Inferior parietal cortex (tissue), 1 donor: ENCODE results near the gene TPX2.

ENCODE experiments used
- DNase-seq: peaks from one replicate; pipeline ENCODE4 v3.0.0-alpha.2; 2016; ENCODE audit errors: extremely low spot score

TPX2 gene

GRCh38 chr20:31833931-31834521, 94.9 kb downstream of the TPX2 start:
- no peak for DNase-seq

DNA sequence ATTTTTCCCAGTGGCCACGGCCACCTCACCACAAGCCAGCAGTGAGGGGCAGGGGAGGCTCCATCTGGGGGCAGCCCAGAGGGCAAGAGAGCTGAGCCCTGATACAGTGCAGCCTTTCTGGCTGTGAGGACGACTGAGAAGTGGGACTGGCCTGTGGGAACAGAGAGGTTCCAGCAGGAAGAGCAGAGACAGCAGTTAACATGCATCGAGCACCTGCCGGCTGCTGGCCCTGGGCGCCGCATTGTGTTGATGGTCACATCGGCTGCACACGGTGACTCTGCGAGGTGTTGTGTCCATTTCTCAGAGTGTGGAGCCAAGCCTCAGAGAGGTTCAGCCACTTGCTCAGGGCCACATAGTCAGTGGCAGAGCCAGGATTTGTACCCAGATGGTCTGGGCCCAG, 96.5 kb downstream of the TPX2 start:
- no peak for DNase-seq

- DNase-seq: peak; percentile 40
These were observed 97.1 kb downstream of the TPX2 start for GRCh38 chr20:31835977-31836852.

GRCh38 chr20:31836853-31837608, 97.9 kb downstream of the TPX2 start:
- no peak for DNase-seq

DNA sequence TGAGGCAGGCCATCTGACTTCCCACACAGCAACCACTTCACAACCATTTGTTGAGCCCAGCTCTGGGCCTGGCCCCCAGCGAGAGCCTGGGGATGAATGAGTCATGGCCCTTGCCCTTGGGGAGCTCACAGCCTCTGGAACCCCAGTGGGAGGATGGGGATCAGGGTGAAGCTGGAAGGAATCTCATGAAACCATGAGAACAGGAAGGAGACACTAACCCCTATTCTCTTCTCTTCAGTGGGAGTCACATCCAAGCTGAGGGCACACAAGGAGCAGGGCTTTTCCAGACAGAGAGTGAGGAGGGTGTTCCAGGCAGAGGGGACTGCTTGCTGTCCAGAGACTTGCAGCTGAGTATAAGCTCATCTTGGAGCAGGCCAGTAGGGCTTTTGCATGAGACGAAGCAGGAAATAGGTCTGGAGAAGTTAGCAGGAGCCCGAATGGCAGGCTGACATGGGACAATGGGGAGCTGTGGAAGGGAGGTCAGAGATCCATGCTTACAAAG, 98.9 kb downstream of the TPX2 start:
- DNase-seq: no peak

DNA sequence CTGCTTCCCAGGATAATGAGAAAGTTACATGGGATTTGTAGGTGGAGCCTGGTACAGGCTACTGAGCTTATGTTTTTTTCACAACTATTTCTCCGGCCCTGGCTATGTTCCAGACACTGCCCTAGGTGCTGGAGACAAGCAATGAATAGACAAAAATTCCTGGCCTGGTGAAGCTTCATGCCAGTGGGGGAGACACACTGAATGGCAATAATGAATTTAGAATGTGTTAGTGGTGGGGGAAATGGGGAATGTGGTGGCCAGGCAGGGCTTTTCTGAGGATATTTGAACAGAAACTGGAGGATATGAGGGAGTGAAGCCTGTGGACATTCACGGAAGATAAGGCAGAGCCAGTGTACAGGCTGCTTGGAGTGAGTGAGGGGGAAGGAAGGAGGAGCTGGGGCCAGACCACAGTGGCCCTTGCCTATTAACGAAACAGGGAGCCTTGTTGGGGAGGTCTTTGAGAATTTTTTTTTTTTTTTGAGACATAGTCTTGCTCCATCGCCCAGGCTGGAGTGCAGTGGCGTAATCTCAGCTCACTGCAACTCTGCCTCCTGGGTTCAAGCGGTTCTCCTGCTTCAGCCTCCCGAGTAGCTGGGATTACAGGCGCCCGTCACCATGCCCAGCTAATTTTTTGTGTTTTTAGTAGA, 99.7 kb downstream of the TPX2 start:
- no peak for DNase-seq

- DNase-seq: no peak
These were observed 100.8 kb downstream of the TPX2 start for GRCh38 chr20:31839782-31840487.

- DNase-seq: no peak
These were observed 102.1 kb downstream of the TPX2 start for GRCh38 chr20:31840906-31841816.

GRCh38 chr20:31841928-31842327, 102.8 kb downstream of the TPX2 start:
- no peak for DNase-seq

DNA sequence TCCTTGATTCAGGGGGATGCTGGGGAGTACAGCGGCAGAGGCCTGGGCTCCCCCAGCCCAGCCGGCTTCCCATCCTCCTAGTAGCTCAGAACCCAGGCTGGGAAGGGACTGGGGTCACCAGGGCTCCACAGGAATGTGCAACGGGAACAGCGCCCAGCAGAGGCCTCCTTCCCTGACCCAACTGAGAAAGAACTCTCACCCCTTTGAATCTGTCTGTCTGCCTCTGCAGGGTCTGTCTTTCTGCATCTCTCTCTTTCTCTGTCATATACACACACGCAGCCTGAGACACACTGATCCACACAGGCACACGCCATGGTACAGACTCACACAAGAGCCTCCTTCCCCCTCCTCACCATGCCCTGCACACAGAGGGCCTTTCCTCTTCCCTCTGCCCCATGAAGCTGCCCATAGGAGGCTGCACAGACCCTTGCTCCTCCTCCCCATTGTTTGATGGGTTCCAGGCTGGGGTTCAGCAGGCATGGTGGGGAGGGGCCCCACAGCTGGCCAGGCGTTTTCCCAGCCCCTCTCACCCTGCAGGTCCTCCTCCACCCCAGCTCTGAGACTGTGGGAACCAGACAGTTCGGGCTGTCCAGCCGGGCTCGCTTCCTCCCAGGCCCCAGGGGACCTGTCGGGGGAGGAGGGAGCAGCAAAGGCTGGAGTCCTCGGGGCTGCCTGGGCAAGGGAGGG, 103.5 kb downstream of the TPX2 start:
- DNase-seq: no peak

DNA sequence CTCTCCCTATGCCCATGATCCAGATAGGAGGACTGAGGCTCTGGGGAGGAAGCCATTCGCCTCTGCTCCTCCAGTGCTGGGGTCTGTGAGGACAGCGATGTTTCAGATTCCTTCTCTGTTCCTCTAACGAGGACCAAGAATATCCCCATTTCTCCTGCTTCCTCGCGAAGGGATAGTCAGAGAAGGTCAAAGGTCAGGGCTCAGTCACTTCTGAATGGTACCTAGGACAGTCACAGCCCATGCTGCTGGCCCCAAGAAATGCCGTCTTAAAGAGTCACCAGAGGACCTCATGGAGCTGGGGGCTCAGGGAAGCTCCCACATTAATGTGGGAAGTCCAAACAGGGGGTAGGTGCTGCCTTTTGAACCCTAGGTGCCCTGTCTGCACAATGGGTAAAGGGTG, 104.2 kb downstream of the TPX2 start:
- DNase-seq: no peak

DNA sequence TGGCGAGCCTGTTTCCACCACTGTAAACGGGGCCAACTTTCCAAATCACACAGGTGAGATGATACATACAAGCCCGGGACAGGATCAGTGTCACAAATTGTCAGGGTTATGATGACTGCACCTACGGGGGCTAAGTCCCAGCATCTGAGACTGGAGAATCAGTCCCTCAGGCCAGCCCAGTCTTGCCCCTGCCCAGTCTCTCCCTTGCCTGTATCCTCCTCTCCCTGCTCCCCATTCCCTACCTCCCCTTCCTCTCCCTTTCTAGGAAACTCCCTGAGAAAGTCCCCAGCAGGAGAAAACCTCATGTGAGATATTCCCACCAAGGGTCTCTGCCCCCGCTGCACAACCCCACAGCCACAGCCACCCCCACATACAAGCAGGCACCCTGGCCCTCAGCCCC, 104.8 kb downstream of the TPX2 start:
- DNase-seq: no peak

DNA sequence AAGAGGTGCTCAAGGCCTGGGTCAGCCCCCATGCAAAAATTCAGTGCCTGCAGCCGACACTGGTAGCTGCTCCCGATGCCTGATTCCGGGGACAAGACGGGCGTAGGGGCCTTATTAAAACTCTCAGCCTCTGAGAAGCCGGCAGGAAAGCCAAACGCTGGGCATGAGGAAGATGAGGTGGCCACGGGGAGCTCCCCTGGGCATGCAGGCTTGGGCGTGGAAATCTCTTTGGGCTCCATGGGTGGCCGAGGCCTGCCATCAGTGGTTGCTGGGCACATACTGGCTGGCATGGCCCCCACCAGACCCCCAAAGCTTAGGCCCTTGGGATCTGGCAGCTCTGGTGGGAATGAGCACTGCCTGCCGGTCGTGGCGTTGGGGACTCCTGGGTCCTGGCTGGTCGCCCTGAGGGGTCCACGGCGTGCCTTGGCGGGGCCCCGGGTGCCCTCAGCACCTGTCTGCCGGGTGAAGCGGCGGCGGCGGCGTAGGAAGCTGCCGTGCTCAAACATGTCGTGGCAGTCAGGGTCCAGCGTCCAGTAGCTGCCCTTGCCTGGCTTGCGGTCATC, 105.7 kb downstream of the TPX2 start:
- no peak for DNase-seq

DNA sequence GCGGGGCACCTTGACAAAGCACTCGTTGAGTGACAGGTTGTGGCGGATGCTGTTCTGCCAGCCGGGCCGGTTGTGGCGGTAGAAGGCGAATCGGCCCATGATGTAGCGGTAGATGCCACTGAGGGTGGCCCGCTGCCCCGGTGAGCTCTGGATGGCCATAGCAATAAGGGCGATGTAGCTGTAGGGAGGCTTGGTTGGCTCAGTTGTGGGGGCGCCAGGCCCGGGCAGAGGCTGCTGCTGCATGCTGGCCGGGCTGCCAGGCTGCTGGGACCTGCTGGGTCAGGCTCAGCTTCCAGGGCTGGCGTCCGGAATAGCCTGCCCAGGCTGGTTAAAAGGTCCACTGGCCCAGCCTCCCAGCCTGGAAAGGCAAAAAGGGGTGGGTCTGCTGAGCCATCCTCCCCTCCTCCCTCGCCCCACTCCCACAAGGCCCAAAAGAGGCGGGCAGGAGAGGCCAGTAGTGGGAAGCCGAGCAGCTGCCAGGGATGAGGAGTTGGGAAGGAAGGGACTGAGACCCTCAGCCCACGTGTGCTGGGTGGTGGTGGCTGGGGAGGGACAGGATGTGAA, 106.3 kb downstream of the TPX2 start, which contains the start of gene FOXS1:
TSS of gene FOXS1 (minus strand) at position 305 of the 564 bp plus-strand sequence. CDS start at position 243, 62 bp downstream.
- no peak for DNase-seq

DNA sequence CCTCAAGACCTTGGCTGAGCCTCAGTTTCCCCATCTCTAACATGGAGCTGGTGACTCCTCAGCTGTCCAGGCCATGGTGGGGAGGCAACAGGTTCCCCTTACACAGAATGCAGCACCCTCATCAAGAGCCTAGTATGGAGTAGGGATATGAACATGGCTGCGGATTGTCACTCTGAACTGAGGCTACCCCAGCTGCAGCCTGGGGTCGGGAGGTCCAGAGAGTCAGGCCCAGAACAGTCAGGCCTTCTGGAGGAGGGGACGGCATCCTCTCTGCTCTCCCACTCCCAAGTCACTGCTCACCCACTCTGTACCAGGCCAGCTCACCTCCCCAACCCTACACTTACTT, 107.7 kb downstream of the TPX2 start:
- DNase-seq: no peak

GRCh38 chr20:31848088-31848999, 109.3 kb downstream of the TPX2 start:
- no peak for DNase-seq

- DNase-seq: no peak
These were observed 110.3 kb downstream of the TPX2 start for GRCh38 chr20:31849306-31849930.
